K562 (cell line): ENCODE data around the gene FILIP1L. TPM values are rescaled to one million over a fixed set of nuclear protein-coding genes. Genes with fewer than 3 reads are reported as not detected.

Experiments
- ATAC-seq: fragments of 200-7000 bp; cut with Tn5 transposase; 3 replicates; pipeline ENCODE4 v1.9.1; 2020; ENCODE audit warnings: moderate library complexity
- BruUV-seq: library from RNA; stranded (reverse); fragments of 400-500 nt; replicated peaks from 2 replicates; lab custom pipeline; 2021; lab: Mats Ljungman, UMichigan
- CTCF ChIA-PET: fragments of 300-600 bp; formaldehyde crosslinking; extraction: SDS; loops from one replicate; lab custom pipeline; 2021; ENCODE audit warnings: low intra/inter-chr PET ratio; lab: Yijun Ruan, JAX
- POLR2A ChIA-PET: fragments of 300-600, 350-650 bp; sonication (Branson Sonifier 250); formaldehyde crosslinking; extraction: SDS; loops from one replicate; lab custom pipeline; 2021; ENCODE audit warnings: antibody characterized with exemption, inconsistent platforms; lab: Yijun Ruan, JAX
- DNase-seq, 4 experiments: peaks; one replicate each; pipeline versions ENCODE4 v3.0.0 to v3.0.0-alpha.2; 2011 to 2018; ENCODE audit warnings: low spot score in 3 of 4, mixed read lengths in 3 of 4; ENCODE audit errors: extremely low read depth in 1 of 4
- FAIRE-seq: peaks from 2 replicates; lab custom pipeline; 2011; peaks lifted over from hg19 to GRCh38; lab: Jason Lieb, UNC
- H2AFZ ChIP-seq: 2 replicates; pipeline ENCODE4 v1.6.0; 2011; ENCODE audit warnings: low read depth, low read length, control low read depth, inconsistent platforms
- H3K27ac ChIP-seq: fragments of 200-600 bp; 3 replicates; pipeline ENCODE4 v1.8.0; 2011; ENCODE audit warnings: low read depth, mild to moderate bottlenecking, control low read depth, inconsistent platforms, low read length, moderate library complexity, mixed read lengths; ENCODE audit errors: extremely low read depth
- H3K27me3 ChIP-seq, 2 experiments: fragments of 300-600 bp in 1 of 2; 2 replicates in 1 of 2; 3 replicates in 1 of 2; pipeline versions ENCODE4 v1.6.0 to v1.8.0; 2011; ENCODE audit warnings: inconsistent platforms in 2 of 2, low read length in 2 of 2, mild to moderate bottlenecking in 1 of 2, mixed read lengths in 1 of 2, moderate library complexity in 1 of 2; ENCODE audit not compliant: control insufficient read depth in 2 of 2, insufficient read depth in 2 of 2
- H3K36me3 ChIP-seq: fragments of 300-600 bp; 3 replicates; pipeline ENCODE4 v1.8.0; 2011; ENCODE audit warnings: mild to moderate bottlenecking, low read length, inconsistent platforms; ENCODE audit not compliant: control insufficient read depth, insufficient read depth
- H3K4me1 ChIP-seq, 2 experiments: fragments of 200-600 bp in 1 of 2; replicated peaks in 1 of 2; 2 replicates in 1 of 2; 3 replicates in 1 of 2; pipeline versions ENCODE4 v1.5.1 to v1.8.0; 2011; ENCODE audit warnings: inconsistent platforms in 2 of 2, low read length in 2 of 2, mild to moderate bottlenecking in 1 of 2, mixed read lengths in 1 of 2, moderate library complexity in 1 of 2; ENCODE audit not compliant: control insufficient read depth in 2 of 2, insufficient read depth in 2 of 2
- H3K4me2 ChIP-seq: 2 replicates; pipeline ENCODE4 v1.6.1; 2011; ENCODE audit warnings: low read length, control low read depth, inconsistent platforms, mixed read lengths; ENCODE audit not compliant: insufficient read depth
- H3K4me3 ChIP-seq: fragments of 200-600 bp; sonication (generic), shearing (Covaris generic); 2 replicates; pipeline ENCODE4 v1.5.1; 2016; ENCODE audit warnings: control low read depth, inconsistent platforms
- H3K79me2 ChIP-seq: fragments of 200-600 bp; 3 replicates; pipeline ENCODE4 v1.8.0; 2011; ENCODE audit warnings: low read length, inconsistent platforms; ENCODE audit not compliant: control insufficient read depth, insufficient read depth
- H3K9ac ChIP-seq, 2 experiments: 2 replicates each; pipeline versions ENCODE4 v1.6.0 to v1.6.1; 2011; ENCODE audit warnings: low read depth in 2 of 2, low read length in 2 of 2, control low read depth in 1 of 2, inconsistent platforms in 1 of 2, mild to moderate bottlenecking in 1 of 2, mixed read lengths in 1 of 2; ENCODE audit not compliant: insufficient read depth in 1 of 2
- H3K9me1 ChIP-seq: one replicate; pipeline ENCODE4 v1.6.0; 2011; ENCODE audit warnings: inconsistent platforms, mild to moderate bottlenecking, low read length, moderate library complexity; ENCODE audit not compliant: control insufficient read depth, insufficient read depth
- H3K9me3 ChIP-seq: replicated peaks from 2 replicates; pipeline ENCODE4 v1.5.1; 2011; ENCODE audit warnings: low read depth, low read length, inconsistent platforms; ENCODE audit not compliant: control insufficient read depth, insufficient read depth
- H4K20me1 ChIP-seq: replicated peaks from 2 replicates; pipeline ENCODE4 v1.6.1; 2011; ENCODE audit warnings: low read length, inconsistent platforms, mixed read lengths; ENCODE audit not compliant: control insufficient read depth, insufficient read depth
- EZH2 ChIP-seq: IDR thresholded peaks from 2 replicates; pipeline ENCODE4 v1.6.1; 2012; ENCODE audit warnings: low read depth, mild to moderate bottlenecking, inconsistent platforms, low read length, borderline replicate concordance
- HMGN3 ChIP-seq: IDR thresholded peaks from 2 replicates; pipeline ENCODE4 v1.6.1; 2011; ENCODE audit warnings: borderline replicate concordance, low read depth, mild to moderate bottlenecking, mixed read lengths, low read length; ENCODE audit not compliant: insufficient read length; ENCODE audit errors: extremely low read depth
- KAT8 ChIP-seq: fragments of 450-650 bp; IDR thresholded peaks from 2 replicates; pipeline ENCODE4 v1.6.1; 2016; ENCODE audit warnings: low read depth, mild to moderate bottlenecking
- LARP7 ChIP-seq: fragments of 450-650 bp; IDR thresholded peaks from 2 replicates; pipeline ENCODE4 v1.6.1; 2016
- MAFK ChIP-seq: IDR thresholded peaks from 2 replicates; pipeline ENCODE4 v1.6.1; 2011; ENCODE audit warnings: low read length, improper control_type of control experiment
- RAD21 ChIP-seq, 2 experiments: fragments of 250-450 bp in 1 of 2; fragments of 450-650 bp in 1 of 2; sonication (Bioruptor Pico) in 1 of 2; formaldehyde crosslinking in 1 of 2; IDR thresholded peaks in 1 of 2; conservative IDR thresholded peaks in 1 of 2; 2 replicates each; pipeline versions ENCODE4 v1.4.0 to v1.8.0; 2020 to 2022; ENCODE audit warnings: mild to moderate bottlenecking in 2 of 2, moderate library complexity in 1 of 2
- RFX7 ChIP-seq: fragments of 250-450 bp; sonication (Bioruptor Pico); IDR thresholded peaks from 2 replicates; pipeline ENCODE4 v1.5.1; 2021; ENCODE audit warnings: mild to moderate bottlenecking
- SMC3 ChIP-seq: conservative IDR thresholded peaks from 2 replicates; pipeline ENCODE4 v1.6.1; 2011; ENCODE audit warnings: low read depth, low read length, improper control_type of control experiment; ENCODE audit not compliant: insufficient read depth
- SREBF2 ChIP-seq: sonication (generic); formaldehyde crosslinking; IDR thresholded peaks from 2 replicates; pipeline ENCODE4 v1.4.0; 2020; ENCODE audit warnings: mild to moderate bottlenecking, missing genetic modification reagents
- ZBTB43 ChIP-seq: sonication (generic); formaldehyde crosslinking; IDR thresholded peaks from 2 replicates; pipeline ENCODE4 v1.8.0; 2023; ENCODE audit warnings: mild to moderate bottlenecking, missing genetic modification reagents
- ZNF212 ChIP-seq: fragments of 450-650 bp; formaldehyde crosslinking; IDR thresholded peaks from 2 replicates; pipeline ENCODE4 v1.4.0; 2020; ENCODE audit warnings: mild to moderate bottlenecking
- ZNF551 ChIP-seq: fragments of 250-450 bp; sonication (Bioruptor Pico); IDR thresholded peaks from 2 replicates; pipeline ENCODE4 v1.5.0; 2021; ENCODE audit warnings: mild to moderate bottlenecking, moderate library complexity
- ZNF717 ChIP-seq: fragments of 250-450 bp; sonication (Bioruptor Pico); IDR thresholded peaks from 2 replicates; pipeline ENCODE4 v1.5.0; 2021
- WGBS: fragments of 100-300 bp; shearing (Covaris generic); methylation state at CpG from one replicate; pipeline ENCODE4 v1.1.6; 2016; ENCODE audit warnings: low coverage, mixed read lengths; ENCODE audit not compliant: insufficient coverage; ENCODE audit errors: missing lambda C conversion rate; 5-methylcytosine and 5-hydroxymethylcytosine counted together
- in situ Hi-C: fragments of 300-500 bp; cut with MboI; formaldehyde crosslinking; loops from 4 replicates; pipeline ENCODE4 v1.15.0; 2018; ENCODE audit warnings: inconsistent platforms, mixed read lengths
- intact Hi-C: fragments of 100-400 bp; cut with micrococcal nuclease; formaldehyde crosslinking; loops from 2 replicates; pipeline ENCODE4 v1.14.2; 2022
- polyA plus RNA-seq, 8 experiments: library from polyadenylated mRNA; depleted of rRNA in 4 of 8; stranded (reverse) in 5 of 8; unstranded in 3 of 8; fragments of >200 nt; fragmentation: Nextera tagmentation in 2 of 8; fragmentation: Illumina TruSeq in 1 of 8; extraction: Ambion mirVana in 2 of 8; extraction: Trizol in 1 of 8; gene quantifications; 2 replicates each; pipeline versions ENCODE4 v1.2.1 to v1.2.3, GENCODE V29; 2011 to 2014; ENCODE audit warnings: inconsistent platforms in 1 of 8, missing spikeins in 1 of 8
- total RNA-seq, 7 experiments: library from RNA; depleted of rRNA in 6 of 7; stranded (reverse); fragments of >200 nt in 6 of 7; fragmentation: Illumina TruSeq in 2 of 7; extraction: Trizol in 2 of 7; gene quantifications; 2 replicates each; pipeline versions ENCODE4 v1.2.1 to v1.2.3, GENCODE V29; 2011 to 2021; ENCODE audit warnings: low replicate concordance in 1 of 7
- TF ChIP-seq, protein P1 (sequence below): fragments of 450-650 bp; formaldehyde crosslinking; IDR thresholded peaks from 2 replicates; pipeline ENCODE4 v1.4.0; 2020; ENCODE audit warnings: mild to moderate bottlenecking, moderate library complexity
- TF ChIP-seq, protein P2 (sequence below): fragments of 450-650 bp; formaldehyde crosslinking; conservative IDR thresholded peaks from 2 replicates; pipeline ENCODE4 v1.4.0; 2022; ENCODE audit warnings: mild to moderate bottlenecking, missing genetic modification characterization
- TF ChIP-seq, protein P3 (sequence below): fragments of 450-650 bp; IDR thresholded peaks from 2 replicates; pipeline ENCODE4 v1.6.1; 2016; ENCODE audit warnings: borderline replicate concordance

The FILIP1L gene
- total and polyA plus RNA-seq, 9 of the 15 experiments (the other 6 are each of a cell fraction or from before 2014, with no cell fraction given), result 0.50 to 2.1 (median 1.1) TPM

DNA sequence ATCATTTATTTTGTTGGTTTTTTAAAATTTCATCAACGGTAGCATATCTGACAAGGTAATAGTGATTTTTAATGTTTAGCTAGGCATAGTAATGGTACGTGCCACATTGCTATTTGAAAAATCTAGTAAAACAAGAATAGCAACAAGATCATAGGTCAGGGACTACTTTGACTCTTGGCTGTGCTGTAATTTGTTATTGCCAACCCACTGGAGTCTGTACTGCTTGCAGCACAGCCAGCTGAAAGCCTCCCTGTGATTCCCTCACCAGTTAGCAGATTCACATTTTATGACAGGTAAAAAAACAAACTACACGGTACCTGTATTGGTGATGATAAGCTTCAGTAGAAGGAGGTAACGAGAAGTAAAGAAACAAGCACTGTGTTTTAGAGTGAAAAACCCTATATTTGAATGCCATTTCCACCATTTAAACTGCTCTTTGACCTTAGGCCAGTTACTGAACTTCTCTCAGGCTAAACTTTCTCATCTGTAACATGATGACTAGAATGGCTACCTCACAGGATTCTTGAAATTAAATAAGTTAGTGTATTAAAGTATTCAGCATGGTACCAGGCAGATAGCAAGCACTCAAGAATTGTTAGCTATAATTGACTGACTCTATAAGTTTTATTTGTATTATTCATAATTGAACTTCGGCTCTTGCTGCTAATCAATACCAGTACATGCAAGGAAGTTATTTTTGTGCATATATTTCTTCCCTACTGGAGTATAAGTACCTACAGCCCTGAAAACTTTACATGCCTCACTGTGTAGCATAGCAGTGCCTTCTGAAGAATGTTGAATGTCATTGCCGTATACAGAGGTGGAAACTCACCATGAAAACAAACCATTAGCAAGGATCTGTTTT lies 16.1 kb downstream of the FILIP1L start:
- no TSS peak for BruUV-seq
- no peak overlapping the region for H3K4me2 ChIP-seq
- H3K4me1 ChIP-seq, result no peaks in the 10 kb centered on the region
- no peaks in the 10 kb centered on the region for H3K36me3 ChIP-seq
- no peaks in the 10 kb centered on the region; the same call in 1 of the 2 replicates for H3K9me3 ChIP-seq
- CTCF ChIA-PET, result no interaction called here
- no peaks in the 10 kb centered on the region for H3K27me3 ChIP-seq
- intact Hi-C loops (no loop called here), in situ Hi-C loops (no loop called here)
- H3K4me3 ChIP-seq, result no peak overlapping the region
- H3K9ac ChIP-seq, result no peak overlapping the region
- FAIRE-seq (no peak), ATAC-seq (no peak), DNase-seq (no peak)
- no peaks in the 10 kb centered on the region for H3K79me2 ChIP-seq
- no peaks in the 10 kb centered on the region for H4K20me1 ChIP-seq
- 84% methylated on average over 6 of the region's 6 CpGs for WGBS
- no peak overlapping the region for H3K27ac ChIP-seq
- POLR2A ChIA-PET, result interaction anchor here (0.6 kb wide), 1 partner anchor 13 kb away, joined by 3 read pairs; no protein-coding TSS in a partner anchor
- no peaks in the 10 kb centered on the region for H3K9me1 ChIP-seq
- no peak overlapping the region for H2AFZ ChIP-seq
- TF ChIP-seq SREBF2 (CRISPR knock-in tag) (no peak), MAFK (no peak), RAD21 (CRISPR knock-in tag; conservative IDR thresholded peaks at IDR 0.05 in 1 of 2, IDR thresholded peaks at IDR 0.05 in 1 of 2) (no peak), RFX7 (CRISPR knock-in tag) (no peak), SMC3 (no peak), ZBTB43 (CRISPR knock-in tag) (no peak), KAT8 (no peak), HMGN3 (no peak), ZNF717 (CRISPR knock-in tag) (no peak), ZNF212 (no peak), ZNF551 (no peak), LARP7 (no peak), EZH2 (no peak)
- TF ChIP-seq, protein P1, sequence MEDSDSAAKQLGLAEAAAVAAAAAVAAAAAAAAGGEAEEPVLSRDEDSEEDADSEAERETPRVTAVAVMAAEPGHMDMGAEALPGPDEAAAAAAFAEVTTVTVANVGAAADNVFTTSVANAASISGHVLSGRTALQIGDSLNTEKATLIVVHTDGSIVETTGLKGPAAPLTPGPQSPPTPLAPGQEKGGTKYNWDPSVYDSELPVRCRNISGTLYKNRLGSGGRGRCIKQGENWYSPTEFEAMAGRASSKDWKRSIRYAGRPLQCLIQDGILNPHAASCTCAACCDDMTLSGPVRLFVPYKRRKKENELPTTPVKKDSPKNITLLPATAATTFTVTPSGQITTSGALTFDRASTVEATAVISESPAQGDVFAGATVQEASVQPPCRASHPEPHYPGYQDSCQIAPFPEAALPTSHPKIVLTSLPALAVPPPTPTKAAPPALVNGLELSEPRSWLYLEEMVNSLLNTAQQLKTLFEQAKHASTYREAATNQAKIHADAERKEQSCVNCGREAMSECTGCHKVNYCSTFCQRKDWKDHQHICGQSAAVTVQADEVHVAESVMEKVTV (CRISPR knock-in tag), result no peak
- TF ChIP-seq, protein P2, sequence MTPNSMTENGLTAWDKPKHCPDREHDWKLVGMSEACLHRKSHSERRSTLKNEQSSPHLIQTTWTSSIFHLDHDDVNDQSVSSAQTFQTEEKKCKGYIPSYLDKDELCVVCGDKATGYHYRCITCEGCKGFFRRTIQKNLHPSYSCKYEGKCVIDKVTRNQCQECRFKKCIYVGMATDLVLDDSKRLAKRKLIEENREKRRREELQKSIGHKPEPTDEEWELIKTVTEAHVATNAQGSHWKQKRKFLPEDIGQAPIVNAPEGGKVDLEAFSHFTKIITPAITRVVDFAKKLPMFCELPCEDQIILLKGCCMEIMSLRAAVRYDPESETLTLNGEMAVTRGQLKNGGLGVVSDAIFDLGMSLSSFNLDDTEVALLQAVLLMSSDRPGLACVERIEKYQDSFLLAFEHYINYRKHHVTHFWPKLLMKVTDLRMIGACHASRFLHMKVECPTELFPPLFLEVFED, result no peak
- TF ChIP-seq, protein P3, sequence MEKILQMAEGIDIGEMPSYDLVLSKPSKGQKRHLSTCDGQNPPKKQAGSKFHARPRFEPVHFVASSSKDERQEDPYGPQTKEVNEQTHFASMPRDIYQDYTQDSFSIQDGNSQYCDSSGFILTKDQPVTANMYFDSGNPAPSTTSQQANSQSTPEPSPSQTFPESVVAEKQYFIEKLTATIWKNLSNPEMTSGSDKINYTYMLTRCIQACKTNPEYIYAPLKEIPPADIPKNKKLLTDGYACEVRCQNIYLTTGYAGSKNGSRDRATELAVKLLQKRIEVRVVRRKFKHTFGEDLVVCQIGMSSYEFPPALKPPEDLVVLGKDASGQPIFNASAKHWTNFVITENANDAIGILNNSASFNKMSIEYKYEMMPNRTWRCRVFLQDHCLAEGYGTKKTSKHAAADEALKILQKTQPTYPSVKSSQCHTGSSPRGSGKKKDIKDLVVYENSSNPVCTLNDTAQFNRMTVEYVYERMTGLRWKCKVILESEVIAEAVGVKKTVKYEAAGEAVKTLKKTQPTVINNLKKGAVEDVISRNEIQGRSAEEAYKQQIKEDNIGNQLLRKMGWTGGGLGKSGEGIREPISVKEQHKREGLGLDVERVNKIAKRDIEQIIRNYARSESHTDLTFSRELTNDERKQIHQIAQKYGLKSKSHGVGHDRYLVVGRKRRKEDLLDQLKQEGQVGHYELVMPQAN, result no peak
